GM18511 (cell line): ENCODE results near the gene PRIMA1.

ENCODE experiments used
- ATAC-seq: cut with Tn5 transposase; IDR thresholded peaks from one replicate; pipeline ENCODE4 v1.9.1; 2021; ENCODE audit warnings: mild to moderate bottlenecking, moderate library complexity; ENCODE audit not compliant: unreplicated experiment

Gene PRIMA1

DNA sequence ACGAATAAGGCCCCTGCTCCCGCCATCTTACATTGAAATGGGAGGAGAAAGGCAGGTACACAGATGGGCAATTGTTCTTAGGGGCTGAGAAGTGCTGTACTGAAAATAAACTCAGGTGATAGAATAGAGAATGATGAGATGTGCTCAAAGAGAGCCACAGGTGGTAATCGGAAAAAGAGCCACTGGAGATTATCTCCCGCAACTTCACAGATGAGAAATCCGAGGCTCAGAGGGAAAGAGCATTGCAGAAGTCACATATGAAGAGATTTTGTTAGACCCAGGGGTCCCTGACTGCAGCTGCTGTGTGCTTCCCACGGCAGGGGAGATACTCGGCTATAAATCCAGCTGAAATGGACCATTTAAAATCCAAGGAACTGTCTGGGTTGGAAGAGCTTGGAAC, 73.7 kb downstream of the PRIMA1 start:
- no peak for ATAC-seq

DNA sequence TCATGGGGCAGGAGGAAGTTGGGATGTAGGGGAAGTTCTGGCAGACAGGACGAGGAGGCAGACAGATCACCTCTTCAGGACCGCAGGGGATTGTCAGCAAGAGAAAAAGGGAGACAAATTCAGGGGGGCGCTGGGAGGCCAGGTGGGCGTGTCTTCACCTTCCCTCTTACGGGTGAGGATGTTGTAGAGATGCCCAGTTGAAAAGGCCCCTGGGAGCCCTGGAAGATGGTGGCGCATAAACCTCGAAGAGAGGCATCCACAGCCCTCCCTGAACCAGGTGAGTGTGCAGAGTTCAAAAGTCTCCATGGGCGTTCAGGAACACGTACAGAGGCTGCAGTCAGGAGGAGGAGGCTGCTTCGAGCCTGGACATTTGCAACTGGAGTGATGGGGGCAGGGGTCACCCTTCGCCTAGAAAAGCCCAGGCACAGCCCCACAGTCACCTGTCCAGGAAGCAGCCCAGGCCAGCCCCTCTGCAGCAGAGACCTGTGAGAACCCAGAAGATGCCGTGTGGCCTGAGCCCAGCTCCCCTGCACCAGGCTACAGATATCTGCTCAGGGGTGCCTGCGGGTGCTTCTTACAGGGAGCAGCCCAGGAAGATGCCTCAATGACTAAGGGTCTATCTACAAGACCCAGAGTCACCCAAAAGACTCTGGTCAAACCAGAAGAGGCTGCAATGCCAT, 74.4 kb downstream of the PRIMA1 start:
- ATAC-seq: no peak

GRCh38 chr14:93712838-93713724, 75.2 kb downstream of the PRIMA1 start:
- no peak for ATAC-seq

DNA sequence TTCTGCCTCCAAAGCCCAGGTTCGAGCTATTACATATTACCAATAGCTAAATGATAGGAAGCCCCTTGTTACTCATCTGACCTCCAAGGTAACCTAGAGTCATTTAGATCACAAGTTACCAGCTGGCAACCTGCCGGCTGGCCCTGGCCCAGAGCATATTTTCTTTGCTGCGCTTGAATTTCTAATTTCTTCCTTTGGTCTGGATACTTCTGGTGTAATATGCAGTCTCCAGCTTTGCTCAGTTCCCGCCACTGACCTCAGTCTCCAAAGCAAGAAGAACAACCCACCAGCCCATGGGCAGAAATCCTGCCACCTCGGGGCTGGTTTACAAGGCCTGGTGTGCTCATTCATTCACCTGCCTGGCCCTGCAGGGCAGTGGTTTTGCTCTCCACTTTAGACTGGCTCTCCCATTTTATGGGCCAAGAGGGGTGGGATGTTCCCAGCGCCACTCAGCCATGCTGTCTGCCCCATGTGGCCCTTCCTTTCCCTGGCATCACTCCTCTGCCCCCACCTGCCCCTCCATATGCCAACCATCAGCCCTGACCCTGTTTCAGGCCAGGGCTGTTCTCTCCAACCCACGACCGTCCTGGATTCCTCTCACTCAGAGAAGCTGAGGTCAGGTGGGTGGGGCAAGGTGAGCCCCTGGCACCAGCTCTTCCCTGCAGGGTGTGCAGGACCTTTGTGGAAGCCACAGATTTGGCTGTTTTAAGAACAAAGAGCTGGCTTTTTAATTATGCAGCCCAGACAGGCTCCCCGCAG, 76.0 kb downstream of the PRIMA1 start:
- no peak for ATAC-seq

DNA sequence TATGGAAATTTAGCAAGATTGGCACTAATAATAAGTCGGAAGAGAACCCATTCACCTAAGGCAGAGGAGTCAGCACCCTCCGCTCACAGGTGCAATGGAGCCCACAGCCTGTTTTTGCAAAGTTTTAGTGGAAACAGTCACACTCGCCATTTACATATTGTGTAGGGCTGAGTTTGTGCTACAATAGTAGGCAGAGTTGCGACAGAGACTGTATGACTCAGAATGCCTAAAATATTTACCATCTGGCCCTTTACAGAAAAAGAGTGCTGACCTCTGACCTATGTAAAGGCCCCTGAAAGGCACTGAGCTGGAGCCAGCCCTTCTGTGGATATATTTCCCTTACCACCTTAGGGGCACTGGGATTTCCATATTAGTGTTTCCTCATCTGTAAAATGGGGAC, 79.0 kb downstream of the PRIMA1 start:
- no peak for ATAC-seq

GRCh38 chr14:93708800-93709199, 79.5 kb downstream of the PRIMA1 start:
- no peak for ATAC-seq

GRCh38 chr14:93708311-93708734, 80.0 kb downstream of the PRIMA1 start:
- no peak for ATAC-seq

DNA sequence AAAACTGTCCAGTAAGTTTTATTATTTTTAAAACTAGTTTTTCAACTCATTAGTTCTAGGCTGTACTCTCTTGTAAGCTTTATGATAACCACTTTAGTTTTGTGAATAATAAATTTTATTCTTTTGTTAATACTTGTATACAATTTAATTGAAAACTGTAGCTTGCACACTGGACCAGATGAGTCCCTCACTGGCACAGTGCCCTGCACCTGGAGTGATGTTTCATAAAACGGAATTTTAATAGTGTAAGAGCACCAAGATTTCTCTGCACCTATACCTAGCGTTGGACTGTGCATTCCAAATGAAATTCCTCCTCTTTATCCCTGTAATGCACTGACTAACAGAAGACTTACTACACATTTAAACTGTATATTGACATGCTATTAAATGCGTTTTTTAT, 80.8 kb downstream of the PRIMA1 start:
- no peak for ATAC-seq

DNA sequence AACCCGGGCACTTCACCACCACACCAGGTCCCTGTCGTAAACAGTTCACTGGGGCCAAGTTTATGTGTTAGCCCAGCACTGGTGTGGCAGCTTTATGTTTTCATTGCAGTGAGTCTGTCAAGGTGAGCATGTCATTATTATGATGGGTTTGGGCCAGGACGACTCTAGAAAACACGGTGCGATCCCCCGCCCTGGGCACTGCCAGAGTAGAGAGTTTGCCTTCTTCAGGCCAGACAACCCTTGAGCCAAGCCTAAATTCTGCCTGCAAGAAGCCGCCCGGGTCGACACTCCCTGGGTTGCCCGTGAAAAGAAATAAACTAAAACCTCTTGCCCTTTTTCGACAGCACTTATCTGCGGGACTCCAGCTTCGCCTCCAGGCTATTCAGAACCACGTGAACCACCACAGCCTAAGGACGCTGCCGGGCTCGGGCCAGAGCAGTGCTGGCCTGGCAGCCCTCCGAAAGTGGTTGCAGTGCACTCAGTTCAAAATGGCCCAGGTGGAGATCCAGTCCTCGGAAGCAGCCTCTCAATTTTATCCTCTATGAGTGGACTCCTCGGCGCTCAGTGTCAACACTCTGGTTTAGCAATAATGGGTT, 81.8 kb downstream of the PRIMA1 start:
- no peak for ATAC-seq

DNA sequence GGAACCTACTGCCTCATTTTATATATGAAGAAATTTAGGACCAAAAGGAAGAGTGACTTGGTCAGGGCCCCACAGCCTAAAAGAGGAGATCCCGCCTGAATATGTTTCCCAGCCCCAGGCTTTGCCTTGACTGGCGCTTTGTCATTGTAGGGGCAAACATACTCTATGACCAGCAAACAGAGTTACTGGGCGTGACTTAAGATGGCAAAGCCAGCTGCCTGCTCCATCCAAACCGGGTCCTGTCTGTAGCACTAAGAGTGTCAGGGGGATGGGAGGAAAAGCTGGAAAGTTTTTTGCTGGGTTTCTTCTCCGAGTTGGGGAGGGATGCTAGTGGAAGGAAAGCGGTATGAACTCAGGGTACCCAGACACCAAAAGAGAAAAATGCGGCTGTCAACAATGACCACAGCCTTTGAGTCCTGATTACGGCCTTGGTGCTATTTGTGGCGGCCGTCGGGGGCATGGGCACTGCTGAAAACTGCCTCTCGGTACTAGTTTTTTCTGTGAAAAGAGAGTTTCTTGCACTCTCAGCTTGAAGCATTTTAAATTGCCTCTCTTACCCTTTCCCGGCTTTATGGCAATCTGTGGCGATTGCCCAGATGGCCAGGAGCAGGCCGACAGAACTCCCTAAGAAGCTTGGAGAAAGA, 82.7 kb downstream of the PRIMA1 start:
- no peak for ATAC-seq

- no peak for ATAC-seq
These were observed 84.3 kb downstream of the PRIMA1 start for GRCh38 chr14:93703941-93704340.

GRCh38 chr14:93702946-93703345, 85.3 kb downstream of the PRIMA1 start:
- ATAC-seq: no peak

DNA sequence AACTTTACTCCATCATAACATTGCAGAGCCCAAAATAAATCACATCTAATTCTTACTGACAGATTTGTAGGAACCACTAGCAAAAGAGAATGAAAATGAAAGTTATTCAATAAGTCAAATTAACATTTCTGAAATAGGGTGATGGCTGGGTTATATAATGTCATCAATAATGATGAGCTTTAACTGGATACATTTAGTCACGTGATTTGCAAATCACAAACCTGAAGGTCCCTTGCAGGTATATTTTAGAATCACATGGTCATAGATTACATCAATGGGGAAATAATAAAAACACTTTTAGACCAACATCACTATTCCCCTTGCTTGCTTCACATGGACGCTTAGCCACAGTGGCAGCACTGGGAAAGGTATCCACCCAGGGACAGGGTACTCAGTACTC, 86.7 kb downstream of the PRIMA1 start:
- ATAC-seq: no peak

DNA sequence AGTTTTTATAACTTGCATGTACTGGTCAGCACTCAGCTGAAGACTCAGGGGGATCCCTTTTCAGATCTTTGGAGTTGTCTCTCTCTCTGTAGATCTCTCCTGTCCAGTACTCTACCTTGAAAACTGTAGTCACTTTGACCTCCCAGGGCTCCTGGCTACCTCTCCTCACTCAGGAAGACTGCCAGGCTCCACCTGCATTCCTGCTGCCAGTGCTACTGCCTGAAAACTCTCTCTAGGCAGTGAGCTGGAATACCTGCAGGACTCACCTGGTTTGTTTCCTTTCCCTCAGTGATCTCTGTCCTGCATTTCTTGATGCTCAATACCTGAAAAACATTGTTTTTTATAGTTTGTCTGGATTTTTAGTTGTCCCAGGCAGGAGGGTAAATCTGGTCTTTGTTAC, 87.4 kb downstream of the PRIMA1 start:
- ATAC-seq: no peak

- ATAC-seq: no peak
These were observed 94.4 kb downstream of the PRIMA1 start for GRCh38 chr14:93693914-93694313.

GRCh38 chr14:93691042-93691780, 97.1 kb downstream of the PRIMA1 start:
- no peak for ATAC-seq

- no peak for ATAC-seq
These were observed 98.1 kb downstream of the PRIMA1 start for GRCh38 chr14:93690146-93690545.

- no peak for ATAC-seq
These were observed 99.5 kb downstream of the PRIMA1 start for GRCh38 chr14:93688820-93689219.

DNA sequence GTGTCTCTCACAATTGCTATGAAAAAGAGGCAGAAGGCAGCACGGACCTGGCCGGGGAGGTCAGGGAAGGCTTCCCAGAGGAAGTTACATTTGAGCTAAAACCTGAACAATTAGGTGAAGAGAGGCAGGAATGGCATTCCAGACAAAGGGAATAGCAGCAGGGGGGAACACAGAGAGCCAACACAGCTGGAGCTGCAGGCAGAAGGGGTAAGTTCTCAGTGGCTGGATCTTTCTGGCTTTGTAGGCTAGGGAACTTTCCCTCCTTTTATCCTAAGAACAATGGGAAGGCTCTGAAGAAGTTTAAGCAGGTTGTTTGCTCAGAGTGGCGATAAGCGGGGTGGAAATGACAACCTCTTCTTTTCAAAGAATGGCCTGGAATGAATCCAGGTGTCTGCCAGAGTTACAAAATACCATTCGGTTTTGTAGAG, 100.0 kb downstream of the PRIMA1 start:
- ATAC-seq: no peak

GRCh38 chr14:93686268-93686667, 102.0 kb downstream of the PRIMA1 start:
- no peak for ATAC-seq
